ES-I3 (cell line): ENCODE data around the gene ARMCX5.

Experiments used
- H3K36me3 ChIP-seq: 2 replicates; pipeline ENCODE4 v1.6.1; 2013; ENCODE audit warnings: mild to moderate bottlenecking, low read length, control low read depth, moderate library complexity; ENCODE audit not compliant: insufficient read depth
- H3K4me1 ChIP-seq: 2 replicates; pipeline ENCODE4 v1.6.1; 2013; ENCODE audit warnings: mild to moderate bottlenecking, control low read depth, low read length; ENCODE audit not compliant: insufficient read depth
- H3K9ac ChIP-seq: 2 replicates; pipeline ENCODE4 v1.6.1; 2013; ENCODE audit warnings: low read depth, mild to moderate bottlenecking, low read length, moderate library complexity
- H3K9me3 ChIP-seq: 2 replicates; pipeline ENCODE4 v1.6.1; 2013; ENCODE audit warnings: mild to moderate bottlenecking, low read length, moderate library complexity; ENCODE audit not compliant: control insufficient read depth, insufficient read depth

Gene ARMCX5

DNA sequence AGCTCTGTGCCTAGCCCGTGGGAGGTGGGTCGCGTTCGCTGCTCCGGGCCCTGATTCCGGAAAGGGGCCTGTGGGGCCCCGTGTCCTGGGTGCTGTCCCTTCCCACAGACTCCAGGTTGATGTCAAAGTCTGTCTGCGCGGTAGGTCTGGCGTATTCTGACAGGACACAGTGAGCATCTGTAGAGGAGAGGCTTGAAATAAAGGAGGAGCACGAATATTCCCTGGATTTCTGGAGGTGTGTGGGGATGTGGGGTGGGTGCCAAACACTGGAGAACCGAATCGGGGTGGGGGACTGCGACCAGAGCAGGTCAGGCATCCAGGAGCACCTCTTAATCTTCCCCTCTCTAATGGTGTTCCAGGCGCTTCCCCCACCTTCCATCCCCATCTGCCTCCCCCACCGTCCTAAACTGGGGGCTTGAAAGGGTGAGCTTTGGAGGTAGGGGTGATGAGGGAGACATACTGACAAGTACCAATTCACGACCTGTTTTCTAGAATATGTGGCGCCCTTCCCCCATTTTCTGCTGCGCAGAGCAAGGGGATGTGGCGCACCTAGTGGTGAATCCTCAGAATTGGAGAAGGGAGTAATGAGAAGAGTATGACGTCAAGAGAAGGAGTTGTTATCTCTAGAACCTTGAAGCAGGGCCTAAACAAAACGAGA, 52.8 kb downstream of the ARMCX5 start:
- peak overlapping the region; percentile 60 for H3K9ac ChIP-seq
- H3K9me3 ChIP-seq: no peaks in the 10 kb centered on the region
- no peaks in the 10 kb centered on the region for H3K36me3 ChIP-seq
- H3K4me1 ChIP-seq: 0 out of 2 replicates have a peak, but pooled peaks cover 3% of the 10 kb centered on the region
